Right lobe of liver (tissue), 6 donors: ENCODE data around the gene UACA. TPM values are rescaled to one million over a fixed set of nuclear protein-coding genes. Genes with fewer than 3 reads are reported as not detected.

Experiments used
- ATAC-seq, 4 donors: fragments of 200-7000 bp; cut with Tn5 transposase; one replicate each; pipeline ENCODE4 v1.9.1; 2020; ENCODE audit warnings: mild to moderate bottlenecking in 4 of 4, moderate library complexity in 4 of 4
- DNase-seq, 3 donors: peaks; one replicate each; pipeline ENCODE4 v3.0.0-alpha.2; 2020
- H3K27ac ChIP-seq, 3 donors: fragments of 200-600 bp; one replicate each; pipeline ENCODE4 v1.8.0; 2022
- H3K27me3 ChIP-seq, 2 donors: fragments of 200-600 bp; one replicate each; pipeline ENCODE4 v1.8.0; 2022
- H3K36me3 ChIP-seq, 4 donors: fragments of 200-600 bp; sonication (generic) in 1 of 4; one replicate each; pipeline versions ENCODE4 v1.5.1 to v1.8.0; 2017 to 2022; ENCODE audit warnings: control low read depth in 1 of 4
- H3K4me1 ChIP-seq, 4 donors: fragments of 200-600 bp; sonication (generic) in 1 of 4; one replicate each; pipeline versions ENCODE4 v1.5.1 to v1.8.0; 2017 to 2022; ENCODE audit warnings: control low read depth in 1 of 4
- H3K4me3 ChIP-seq, 3 donors: fragments of 200-600 bp; one replicate each; pipeline ENCODE4 v1.8.0; 2022
- H3K9me3 ChIP-seq, 4 donors: fragments of 200-600 bp; sonication (generic) in 1 of 4; one replicate each; pipeline versions ENCODE4 v1.5.1 to v1.8.0; 2017 to 2022; ENCODE audit warnings: control low read depth in 1 of 4
- POLR2A ChIP-seq: fragments of 450-650 bp; IDR thresholded peaks from one replicate; pipeline ENCODE4 v1.6.1; 2017; ENCODE audit warnings: antibody characterized with exemption, mild to moderate bottlenecking
- WGBS: methylation state at CpG from one replicate; pipeline ENCODE4 v1.1.6; 2018; ENCODE audit warnings: low coverage, low lambda C conversion rate; ENCODE audit not compliant: insufficient coverage; ENCODE audit errors: missing lambda C conversion rate; 5-methylcytosine and 5-hydroxymethylcytosine counted together
- intact Hi-C, 2 donors: fragments of 100-400 bp; cut with DNase I; formaldehyde crosslinking; loops; one replicate each; pipeline versions ENCODE4 v1.11.2 to v1.14.1; 2022
- total RNA-seq, 6 experiments: library from RNA; depleted of rRNA in 2 of 6; stranded (reverse); fragments of >200 nt in 2 of 6; fragmentation: NEBNext Ultra II Directional in 3 of 6; extraction: Animal tissue kit (Norgen Biotek cat#: 25700) in 3 of 6; gene quantifications; one replicate each; pipeline versions ENCODE4 v1.1.0 to v1.2.4, GENCODE V29; 2016 to 2023
- TF ChIP-seq, protein P1 (sequence below), 4 donors: fragments of 200-600 bp in 3 of 4; fragments of 450-650 bp in 1 of 4; IDR thresholded peaks; one replicate each; pipeline versions ENCODE4 v1.5.1 to v1.8.0; 2016 to 2022; ENCODE audit warnings: antibody characterized with exemption in 4 of 4, mild to moderate bottlenecking in 2 of 4
- donor health status: DM: no; HTN: yes; CAD: no.
- donor health status: DM: no; HTN: no; CAD: no.
- donor health status: DM: no; HTN: no; CAD: no.
- donor health status: DM: no; HTN: yes; CAD: no.
- donor health status: DM: no; HTN: yes; CAD: no.

Gene UACA
- total RNA-seq, 6 experiments from 2014 or later: 10.1 to 22.3 (median 14.4) TPM

DNA sequence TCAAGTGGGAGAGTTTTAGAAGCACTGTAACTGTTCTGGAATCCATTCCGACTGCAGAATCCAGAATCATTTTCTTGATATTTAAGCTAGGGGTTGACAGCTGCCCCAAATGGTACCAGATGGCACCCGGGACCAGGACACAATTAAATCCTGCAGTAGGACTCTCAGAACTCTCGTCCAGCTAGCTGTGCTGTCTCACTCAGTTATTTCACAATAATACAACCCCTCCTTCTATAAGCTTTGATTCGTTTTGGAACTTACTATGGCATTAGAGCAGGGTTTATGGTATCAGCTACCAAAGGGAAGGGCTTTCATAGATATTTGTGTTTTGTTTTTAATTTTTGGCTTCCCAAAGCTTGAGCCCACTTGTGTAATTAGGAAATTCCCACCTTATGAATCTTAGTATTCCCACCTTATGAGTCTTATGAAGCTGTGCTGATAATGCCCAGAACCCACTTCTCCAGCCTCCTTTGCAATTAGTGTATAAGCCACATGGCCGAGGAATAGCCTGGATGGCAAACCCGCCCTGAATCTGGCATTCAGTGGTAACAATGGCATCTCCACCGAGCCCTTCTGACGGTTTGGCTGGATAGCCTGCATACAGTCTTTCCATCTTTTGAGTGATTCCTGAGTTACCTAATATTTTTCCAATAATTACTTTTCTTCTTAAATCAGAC, 120.1 kb downstream of the UACA start:
- 72% methylated on average over 6 of the region's 8 CpGs for WGBS
- DNase-seq: no peak
- H3K27ac ChIP-seq: no peak overlapping the region
- H3K36me3 ChIP-seq: no peaks in the 10 kb centered on the region
- intact Hi-C loops: no loop called here
- no peak for ATAC-seq
- TF ChIP-seq POLR2A: no peak
- TF ChIP-seq, protein P1, sequence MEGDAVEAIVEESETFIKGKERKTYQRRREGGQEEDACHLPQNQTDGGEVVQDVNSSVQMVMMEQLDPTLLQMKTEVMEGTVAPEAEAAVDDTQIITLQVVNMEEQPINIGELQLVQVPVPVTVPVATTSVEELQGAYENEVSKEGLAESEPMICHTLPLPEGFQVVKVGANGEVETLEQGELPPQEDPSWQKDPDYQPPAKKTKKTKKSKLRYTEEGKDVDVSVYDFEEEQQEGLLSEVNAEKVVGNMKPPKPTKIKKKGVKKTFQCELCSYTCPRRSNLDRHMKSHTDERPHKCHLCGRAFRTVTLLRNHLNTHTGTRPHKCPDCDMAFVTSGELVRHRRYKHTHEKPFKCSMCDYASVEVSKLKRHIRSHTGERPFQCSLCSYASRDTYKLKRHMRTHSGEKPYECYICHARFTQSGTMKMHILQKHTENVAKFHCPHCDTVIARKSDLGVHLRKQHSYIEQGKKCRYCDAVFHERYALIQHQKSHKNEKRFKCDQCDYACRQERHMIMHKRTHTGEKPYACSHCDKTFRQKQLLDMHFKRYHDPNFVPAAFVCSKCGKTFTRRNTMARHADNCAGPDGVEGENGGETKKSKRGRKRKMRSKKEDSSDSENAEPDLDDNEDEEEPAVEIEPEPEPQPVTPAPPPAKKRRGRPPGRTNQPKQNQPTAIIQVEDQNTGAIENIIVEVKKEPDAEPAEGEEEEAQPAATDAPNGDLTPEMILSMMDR (IDR thresholded peaks at IDR 0.05): no peak
- no peaks in the 10 kb centered on the region for H3K9me3 ChIP-seq
- no peaks in the 10 kb centered on the region for H3K4me1 ChIP-seq
- no peak overlapping the region for H3K4me3 ChIP-seq
- H3K27me3 ChIP-seq: no peaks in the 10 kb centered on the region

- TF ChIP-seq, protein P1 (IDR thresholded peaks at IDR 0.05): no peak
- no peak for TF ChIP-seq POLR2A
- intact Hi-C loops: no loop called here
- no peak overlapping the region for H3K27ac ChIP-seq
- H3K9me3 ChIP-seq: no peaks in the 10 kb centered on the region
- WGBS: 58% methylated on average over 5 of the region's 5 CpGs
- no peak overlapping the region for H3K4me3 ChIP-seq
- no peaks in the 10 kb centered on the region for H3K4me1 ChIP-seq
- DNase-seq (no peak), ATAC-seq (no peak)
- no peaks in the 10 kb centered on the region for H3K27me3 ChIP-seq
- H3K36me3 ChIP-seq: no peaks in the 10 kb centered on the region
Measured at GRCh38 chr15:70636540-70637165, 126.7 kb downstream of the UACA start.

DNA sequence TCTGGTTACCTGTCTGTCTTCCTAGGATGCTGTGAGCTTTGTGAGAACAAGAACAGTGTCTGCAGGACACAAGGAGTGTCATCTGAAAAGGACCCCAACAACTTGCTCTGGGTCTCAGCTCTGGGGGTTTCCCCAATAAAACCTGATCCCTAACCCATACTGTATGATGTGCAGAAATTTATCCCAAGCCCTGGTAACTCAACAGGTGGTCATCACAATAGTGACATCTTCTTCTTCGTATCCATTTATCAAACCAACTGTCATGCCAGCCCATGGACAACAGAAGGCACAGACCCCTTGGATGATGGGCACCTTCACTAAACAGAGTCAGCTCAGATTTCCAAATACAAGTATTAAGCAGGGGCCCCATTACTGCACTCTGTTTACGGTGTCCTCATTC, 127.5 kb downstream of the UACA start:
- TF ChIP-seq POLR2A: no peak
- TF ChIP-seq, protein P1 (IDR thresholded peaks at IDR 0.05): no peak
- WGBS: 100% methylated on average over 2 of the region's 2 CpGs
- H3K27ac ChIP-seq: no peak overlapping the region
- no peaks in the 10 kb centered on the region for H3K4me1 ChIP-seq
- ATAC-seq: no peak
- no peaks in the 10 kb centered on the region for H3K9me3 ChIP-seq
- no peaks in the 10 kb centered on the region for H3K27me3 ChIP-seq
- DNase-seq: no peak
- intact Hi-C loops: no loop called here
- H3K36me3 ChIP-seq: no peaks in the 10 kb centered on the region
- H3K4me3 ChIP-seq: no peak overlapping the region

GRCh38 chr15:70633991-70634390, 129.4 kb downstream of the UACA start:
- H3K4me1 ChIP-seq: no peaks in the 10 kb centered on the region
- no peaks in the 10 kb centered on the region for H3K36me3 ChIP-seq
- H3K4me3 ChIP-seq: no peak overlapping the region
- no peak overlapping the region for H3K27ac ChIP-seq
- TF ChIP-seq, protein P1 (IDR thresholded peaks at IDR 0.05): no peak
- no peak for TF ChIP-seq POLR2A
- intact Hi-C loops: no loop called here
- no peaks in the 10 kb centered on the region for H3K27me3 ChIP-seq
- ATAC-seq (no peak), DNase-seq (no peak)
- 79% methylated on average over 4 of the region's 7 CpGs for WGBS
- H3K9me3 ChIP-seq: no peaks in the 10 kb centered on the region
